ENCODE data around the gene TRMT112.
"Not testable (repeated sequence)": the region's sequence is repeated elsewhere in the genome, so short reads cannot be mapped to it uniquely, and the experiment has no call there.

TRMT112 gene

DNA sequence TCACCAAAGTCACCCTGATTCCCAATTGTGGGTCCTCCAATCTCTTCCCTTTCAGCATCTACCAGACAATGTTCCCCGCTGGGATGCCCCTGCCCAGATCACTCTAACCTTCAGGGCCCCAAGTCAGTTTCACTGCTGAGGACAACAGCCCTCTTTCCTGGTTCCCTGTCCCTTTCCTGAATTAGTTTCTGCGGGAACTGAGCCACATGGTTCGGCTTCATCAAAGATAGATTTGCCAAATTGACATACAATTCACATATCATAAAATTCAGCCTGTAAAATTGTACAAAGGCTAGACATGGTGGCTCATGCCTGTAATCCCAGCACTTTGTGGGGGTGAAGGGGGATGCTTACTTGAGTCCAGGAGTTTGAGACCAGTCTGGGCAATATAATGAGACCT is 10.6 kb upstream of the TRMT112 start:
- DNase-seq: no peak

DNA sequence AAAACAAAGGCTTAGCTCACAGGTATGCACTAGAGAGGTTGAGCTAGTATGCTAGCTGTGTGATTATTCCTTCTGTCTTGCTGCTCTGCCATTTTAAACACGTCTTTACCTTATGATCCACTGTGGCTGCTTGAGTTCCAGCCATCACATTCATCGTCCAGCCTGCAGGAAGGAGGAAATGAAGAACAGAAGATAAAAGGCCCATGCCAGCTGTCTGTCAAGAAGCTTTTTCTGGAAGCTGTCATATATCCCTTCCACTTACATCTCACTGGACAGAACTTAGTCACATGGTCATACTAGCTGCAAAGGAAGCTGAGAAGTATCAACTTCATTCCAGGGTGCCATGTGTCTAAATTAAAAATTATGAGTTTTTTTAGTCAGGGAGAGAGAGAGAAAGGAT is 10.0 kb upstream of the TRMT112 start:
- no peak for DNase-seq

DNA sequence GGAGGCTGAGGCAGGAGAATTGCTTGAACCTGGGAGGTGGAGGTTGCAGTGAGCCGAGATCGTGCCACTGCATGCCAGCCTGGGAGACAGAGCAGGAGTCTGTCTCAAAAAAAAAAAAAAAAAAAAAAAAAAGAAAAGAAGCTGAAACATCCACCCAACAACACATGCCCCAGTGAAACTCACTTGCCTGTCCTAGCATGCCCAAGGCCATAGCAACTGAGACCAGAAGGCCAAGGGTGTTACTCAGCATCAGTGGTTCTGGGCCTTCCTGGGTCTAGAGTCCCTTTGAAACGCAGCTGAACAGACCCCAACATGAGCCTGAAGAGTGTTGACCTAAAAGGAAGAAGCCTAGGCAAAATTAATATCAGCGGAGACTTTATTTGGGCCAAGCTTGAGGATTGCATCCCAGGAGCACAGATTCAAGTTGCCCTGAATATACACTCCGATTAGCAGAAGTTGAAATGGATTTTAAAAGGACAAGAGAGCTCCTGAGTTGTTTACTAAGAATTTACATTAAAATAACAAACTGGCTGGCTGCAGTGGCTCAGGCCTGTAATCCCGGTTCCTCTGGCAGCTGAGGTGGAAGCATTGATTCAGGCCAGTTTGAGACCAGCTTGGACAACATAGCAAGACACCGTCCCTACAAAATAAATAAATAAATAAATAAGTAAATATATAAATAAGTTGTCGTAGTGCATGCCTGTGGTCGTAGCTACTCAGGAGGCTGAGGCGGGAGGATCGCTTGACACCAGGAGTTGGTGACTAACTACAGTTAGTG is 7.5 kb upstream of the TRMT112 start:
- no peak for DNase-seq

DNA sequence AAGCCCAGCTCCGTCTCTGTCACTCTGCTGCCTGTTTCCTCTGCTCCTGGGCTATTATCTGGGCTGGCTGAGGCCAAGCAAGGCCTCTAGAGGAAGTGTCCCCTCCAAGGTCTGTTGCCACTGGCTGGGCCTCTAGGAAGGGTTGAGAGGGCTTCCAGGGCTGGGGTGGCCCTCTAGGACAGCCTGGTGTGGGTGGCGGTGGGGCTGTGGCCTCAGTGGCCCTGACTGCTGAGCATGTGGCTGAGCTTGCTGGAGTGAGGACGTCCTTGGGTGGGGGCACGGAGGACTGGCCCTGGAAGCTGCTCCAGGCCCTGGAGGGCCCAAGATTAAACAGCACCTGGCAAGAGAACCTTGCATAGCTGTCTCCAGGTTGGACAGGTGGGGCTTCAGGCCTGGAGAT is 6.6 kb upstream of the TRMT112 start:
- DNase-seq: not testable (repeated sequence)

DNA sequence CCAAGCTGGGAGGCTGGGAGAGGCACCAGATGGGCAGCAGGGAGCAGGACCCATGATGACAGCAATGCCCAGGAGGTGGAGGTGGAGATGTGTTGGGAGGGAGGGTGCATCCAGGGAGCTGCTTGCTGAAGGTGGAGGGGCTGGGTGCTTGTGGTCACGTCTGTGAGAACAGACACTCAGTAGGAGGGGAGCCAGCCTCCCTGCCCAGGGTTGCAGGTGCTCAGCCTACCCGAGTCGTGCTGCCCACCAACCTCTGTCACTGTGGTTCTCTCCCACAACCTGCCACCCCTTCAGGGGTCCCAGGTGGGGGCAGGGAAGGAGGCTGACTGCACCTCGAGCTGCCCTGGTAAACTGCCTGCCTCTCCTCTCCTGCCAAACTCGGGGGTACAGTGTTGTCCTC is 6.0 kb upstream of the TRMT112 start:
- DNase-seq: no peak

DNA sequence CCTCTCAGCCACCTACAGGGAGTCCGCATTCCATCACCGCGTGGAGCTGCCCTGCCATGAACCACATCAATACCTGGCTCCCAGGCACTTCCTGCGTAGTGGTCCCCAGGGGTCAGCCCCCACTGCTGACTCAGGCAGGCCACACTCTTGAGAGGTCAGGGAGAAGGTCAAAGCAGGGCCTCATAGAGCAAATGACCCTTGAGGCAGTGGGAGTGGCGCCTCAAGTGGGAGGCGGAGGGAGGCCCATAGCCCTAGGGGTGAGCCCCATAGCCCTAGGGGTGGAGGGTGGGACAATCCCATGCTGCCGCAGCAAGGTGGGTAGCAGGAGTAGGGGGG is 5.5 kb upstream of the TRMT112 start:
- DNase-seq: no peak

DNA sequence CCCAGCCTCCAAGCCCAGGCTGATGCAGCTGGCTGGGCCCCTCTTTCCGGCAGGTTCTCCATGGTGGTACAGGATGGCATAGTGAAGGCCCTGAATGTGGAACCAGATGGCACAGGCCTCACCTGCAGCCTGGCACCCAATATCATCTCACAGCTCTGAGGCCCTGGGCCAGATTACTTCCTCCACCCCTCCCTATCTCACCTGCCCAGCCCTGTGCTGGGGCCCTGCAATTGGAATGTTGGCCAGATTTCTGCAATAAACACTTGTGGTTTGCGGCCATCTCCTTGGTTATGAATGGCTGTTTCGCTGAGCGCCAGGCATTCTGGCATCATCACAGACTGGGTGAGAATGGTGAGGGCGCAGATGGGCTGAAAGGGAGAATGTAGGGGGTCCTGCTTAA is 4.2 kb upstream of the TRMT112 start:
- DNase-seq: peak; percentile 58

DNA sequence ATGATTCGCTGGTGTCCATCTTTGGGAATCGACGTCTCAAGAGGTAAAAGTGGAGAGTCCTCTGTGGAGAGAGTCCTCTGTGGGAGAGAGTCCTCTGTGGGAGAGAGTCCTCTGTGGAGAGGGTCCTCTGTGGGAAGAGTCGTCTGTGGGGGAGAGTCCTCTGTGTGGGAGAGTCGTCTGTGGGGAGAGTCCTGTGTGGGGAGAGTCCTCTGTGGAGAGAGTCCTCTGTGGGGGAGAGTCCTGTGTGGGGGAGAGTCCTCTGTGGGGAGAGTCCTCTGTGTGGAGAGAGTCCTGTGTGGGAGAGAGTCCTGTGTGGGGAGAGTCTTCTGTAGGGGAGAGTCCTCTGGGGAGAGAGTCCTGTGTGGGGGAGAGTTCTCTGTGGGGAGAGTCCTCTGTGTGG is 3.7 kb upstream of the TRMT112 start:
- no peak for DNase-seq

DNA sequence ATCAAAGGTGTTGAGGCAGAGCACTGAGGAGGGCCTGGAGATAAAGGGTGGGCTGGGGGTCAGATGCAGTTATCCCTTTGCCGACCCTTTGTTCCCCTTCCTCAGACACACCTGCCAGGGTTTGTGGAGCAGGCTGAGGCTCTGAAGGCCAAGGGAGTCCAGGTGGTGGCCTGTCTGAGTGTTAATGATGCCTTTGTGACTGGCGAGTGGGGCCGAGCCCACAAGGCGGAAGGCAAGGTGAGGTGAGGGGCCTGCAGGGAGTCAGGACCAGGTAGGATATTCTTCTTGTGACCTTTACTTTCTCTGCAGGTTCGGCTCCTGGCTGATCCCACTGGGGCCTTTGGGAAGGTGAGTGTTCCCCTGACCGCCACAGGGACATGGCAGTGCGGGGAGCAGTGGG is 3.2 kb upstream of the TRMT112 start:
- no peak for DNase-seq

DNA sequence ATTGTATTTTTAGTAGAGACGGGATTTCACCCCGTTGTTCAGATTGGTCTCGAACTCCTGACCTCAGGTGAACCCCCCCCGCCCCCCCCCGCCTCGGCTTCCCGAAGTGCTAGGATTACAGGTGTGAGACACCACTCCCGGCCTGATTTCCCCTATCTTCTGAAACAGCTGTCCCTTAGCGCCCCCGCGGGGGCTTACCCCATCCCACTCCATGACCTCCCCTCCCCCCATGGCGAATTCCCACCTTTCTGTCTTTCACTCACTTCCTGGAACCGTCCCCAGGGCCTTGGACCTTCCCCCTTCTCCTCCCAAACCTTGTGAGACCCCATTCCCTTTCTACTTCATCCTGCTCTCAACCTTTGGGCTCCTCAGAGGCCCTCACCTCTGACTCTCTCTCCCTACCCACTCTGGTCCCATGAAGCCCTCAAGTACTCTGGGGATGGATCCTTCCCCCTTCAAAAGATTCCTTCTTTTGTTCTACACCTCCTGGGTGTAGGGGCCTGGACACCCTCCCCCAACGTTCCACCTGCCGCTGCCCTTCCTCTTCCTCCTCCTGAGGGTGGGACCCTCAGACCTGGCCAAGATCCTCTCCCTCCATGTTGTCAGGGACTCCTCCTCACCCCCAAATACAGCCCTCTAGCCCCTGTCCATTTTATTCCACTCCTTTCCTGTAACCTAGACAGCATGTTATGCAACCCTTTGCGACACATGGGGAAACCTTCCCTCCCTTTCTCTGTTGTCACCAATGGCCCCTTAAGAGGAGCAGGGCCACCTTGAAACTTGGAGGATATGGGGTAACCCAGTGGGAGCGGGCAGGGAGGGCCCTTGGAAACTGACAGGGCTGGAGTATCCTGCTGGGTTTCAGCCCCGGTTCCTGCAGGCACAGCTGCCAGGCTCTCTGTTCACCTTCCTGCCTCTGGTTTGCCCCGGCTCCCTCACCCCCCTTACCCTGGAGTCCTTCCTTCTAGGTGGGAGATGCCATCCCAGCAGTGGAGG is 1.7 kb upstream of the TRMT112 start:
- DNase-seq: no peak

DNA sequence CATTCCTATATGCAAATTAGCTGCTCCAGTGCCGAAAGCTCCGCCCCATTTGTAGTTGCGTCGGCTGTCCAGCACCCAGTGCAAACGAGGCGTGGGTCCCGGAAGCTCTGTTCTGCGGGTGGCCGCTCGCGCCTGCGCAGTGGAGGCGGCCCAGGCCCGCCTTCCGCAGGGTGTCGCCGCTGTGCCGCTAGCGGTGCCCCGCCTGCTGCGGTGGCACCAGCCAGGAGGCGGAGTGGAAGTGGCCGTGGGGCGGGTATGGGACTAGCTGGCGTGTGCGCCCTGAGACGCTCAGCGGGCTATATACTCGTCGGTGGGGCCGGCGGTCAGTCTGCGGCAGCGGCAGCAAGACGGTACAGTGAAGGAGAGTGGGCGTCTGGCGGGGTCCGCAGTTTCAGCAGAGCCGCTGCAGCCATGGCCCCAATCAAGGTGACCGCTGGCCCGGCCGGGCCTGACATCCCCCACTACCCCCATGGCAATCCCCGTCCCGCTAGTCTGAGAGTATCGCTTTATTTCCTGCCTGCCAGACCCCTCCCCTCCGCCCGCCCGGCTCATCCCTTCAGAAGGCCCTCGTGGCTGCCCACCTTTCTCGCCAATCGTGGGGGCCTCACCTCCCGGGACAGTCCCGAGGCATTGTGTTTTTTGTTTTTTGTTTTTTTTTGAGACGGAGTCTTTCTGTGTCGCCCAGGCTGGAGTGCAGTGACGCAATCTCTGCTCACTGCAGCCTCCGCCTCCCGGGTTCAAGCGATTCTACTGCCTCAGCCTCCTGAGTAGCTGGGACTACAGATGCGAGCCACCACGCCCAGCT is 804 bp upstream of the TRMT112 start, which contains the start of gene PRDX5:
TSS of gene PRDX5 (plus strand) at position 161 of the 805 bp plus-strand sequence. CDS start at position 256, 95 bp downstream.
- peak; percentile 91 for DNase-seq

DNA sequence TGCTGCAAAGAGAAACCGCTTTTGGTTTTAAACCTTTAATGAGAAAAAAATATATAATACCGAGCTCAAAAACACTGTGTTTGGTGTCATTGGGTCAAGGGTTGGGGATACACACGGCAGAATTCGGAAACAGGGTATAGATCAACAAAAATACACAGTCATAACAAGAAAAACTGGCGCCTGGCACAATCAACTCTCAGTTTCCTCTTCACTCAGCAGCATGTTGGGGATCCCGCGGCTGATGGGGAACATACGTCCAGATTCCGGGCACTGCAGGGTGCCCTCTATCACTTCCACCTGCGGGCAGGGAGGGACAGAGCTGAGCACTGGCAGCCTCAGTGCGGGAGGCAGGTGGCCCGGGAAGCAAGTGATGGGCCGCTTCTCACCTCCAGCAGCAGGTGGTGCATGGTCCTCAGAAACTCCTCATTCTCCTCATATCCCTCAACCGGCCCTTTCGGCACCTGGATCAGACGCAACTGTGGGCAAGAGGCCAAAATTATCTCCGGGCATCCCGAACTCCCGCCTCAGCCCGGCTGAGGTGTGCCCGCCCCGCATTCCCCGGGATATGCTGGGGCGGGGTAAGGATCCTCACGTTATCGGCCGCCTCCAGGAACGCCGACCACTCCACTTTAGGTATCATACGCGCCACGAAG is 561 bp downstream of the TRMT112 start:
- DNase-seq: peak; percentile 43

DNA sequence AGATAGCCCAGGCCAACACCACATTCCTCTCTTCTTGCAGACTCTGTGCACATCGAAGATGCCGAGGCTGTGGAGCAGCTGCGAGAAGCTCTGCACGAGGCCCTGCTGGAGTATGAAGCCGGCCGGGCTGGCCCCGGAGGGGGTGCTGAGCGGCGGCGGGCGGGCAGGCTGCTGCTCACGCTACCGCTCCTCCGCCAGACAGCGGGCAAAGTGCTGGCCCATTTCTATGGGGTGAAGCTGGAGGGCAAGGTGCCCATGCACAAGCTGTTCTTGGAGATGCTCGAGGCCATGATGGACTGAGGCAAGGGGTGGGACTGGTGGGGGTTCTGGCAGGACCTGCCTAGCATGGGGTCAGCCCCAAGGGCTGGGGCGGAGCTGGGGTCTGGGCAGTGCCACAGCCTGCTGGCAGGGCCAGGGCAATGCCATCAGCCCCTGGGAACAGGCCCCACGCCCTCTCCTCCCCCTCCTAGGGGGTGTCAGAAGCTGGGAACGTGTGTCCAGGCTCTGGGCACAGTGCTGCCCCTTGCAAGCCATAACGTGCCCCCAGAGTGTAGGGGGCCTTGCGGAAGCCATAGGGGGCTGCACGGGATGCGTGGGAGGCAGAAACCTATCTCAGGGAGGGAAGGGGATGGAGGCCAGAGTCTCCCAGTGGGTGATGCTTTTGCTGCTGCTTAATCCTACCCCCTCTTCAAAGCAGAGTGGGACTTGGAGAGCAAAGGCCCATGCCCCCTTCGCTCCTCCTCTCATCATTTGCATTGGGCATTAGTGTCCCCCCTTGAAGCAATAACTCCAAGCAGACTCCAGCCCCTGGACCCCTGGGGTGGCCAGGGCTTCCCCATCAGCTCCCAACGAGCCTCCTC is 1.5 kb downstream of the TRMT112 start:
- DNase-seq: not testable (repeated sequence)

DNA sequence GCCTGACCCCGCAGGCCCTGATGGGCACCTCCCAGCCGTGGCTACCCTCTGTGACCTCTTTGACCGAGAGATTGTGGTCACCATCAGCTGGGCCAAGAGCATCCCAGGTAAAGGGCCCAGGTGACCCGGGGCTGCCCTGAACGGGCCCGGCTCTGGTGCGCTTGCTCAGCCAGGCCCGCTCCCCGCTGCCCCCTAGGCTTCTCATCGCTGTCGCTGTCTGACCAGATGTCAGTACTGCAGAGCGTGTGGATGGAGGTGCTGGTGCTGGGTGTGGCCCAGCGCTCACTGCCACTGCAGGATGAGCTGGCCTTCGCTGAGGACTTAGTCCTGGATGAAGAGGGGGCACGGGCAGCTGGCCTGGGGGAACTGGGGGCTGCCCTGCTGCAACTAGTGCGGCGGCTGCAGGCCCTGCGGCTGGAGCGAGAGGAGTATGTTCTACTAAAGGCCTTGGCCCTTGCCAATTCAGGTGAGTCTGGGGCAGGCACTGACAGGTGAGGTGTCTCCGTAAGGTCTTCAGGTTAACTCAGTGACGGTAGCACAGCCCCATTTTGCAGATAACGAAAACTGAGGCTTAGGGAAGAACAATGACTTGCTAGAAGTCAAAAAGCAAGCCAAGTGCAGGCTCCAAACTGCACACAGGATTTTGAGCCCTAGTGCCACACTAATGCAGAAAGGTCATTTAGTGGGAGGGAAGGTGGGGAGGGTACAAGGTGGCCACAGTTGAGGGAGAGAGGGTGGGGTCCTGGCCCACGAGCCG is 2.4 kb downstream of the TRMT112 start:
- no peak for DNase-seq

DNA sequence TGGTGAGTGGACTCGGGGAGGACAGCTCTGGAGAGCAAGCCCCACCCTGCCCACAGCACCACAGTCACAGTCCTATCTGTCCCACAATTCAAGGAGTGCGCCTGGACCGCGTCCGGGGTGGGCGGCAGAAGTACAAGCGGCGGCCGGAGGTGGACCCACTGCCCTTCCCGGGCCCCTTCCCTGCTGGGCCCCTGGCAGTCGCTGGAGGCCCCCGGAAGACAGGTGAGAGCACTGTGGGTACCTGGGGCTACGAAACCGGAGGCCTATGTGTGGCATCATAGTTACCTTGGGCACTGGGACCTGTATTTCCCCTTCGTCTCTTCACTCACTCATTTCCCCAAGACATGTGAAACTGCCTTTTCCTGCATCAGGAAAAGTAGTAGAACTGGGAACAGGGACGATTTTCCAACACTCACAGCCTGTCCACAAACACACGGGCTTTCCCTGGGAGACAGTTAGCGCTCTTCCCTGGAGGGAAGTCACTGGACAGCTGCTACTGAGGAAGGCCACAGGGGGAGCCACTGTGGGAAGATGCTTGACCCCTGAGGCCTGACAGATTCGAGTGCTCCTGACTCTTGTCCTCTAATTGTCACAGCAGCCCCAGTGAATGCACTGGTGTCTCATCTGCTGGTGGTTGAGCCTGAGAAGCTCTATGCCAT is 3.1 kb downstream of the TRMT112 start:
- no peak for DNase-seq

DNA sequence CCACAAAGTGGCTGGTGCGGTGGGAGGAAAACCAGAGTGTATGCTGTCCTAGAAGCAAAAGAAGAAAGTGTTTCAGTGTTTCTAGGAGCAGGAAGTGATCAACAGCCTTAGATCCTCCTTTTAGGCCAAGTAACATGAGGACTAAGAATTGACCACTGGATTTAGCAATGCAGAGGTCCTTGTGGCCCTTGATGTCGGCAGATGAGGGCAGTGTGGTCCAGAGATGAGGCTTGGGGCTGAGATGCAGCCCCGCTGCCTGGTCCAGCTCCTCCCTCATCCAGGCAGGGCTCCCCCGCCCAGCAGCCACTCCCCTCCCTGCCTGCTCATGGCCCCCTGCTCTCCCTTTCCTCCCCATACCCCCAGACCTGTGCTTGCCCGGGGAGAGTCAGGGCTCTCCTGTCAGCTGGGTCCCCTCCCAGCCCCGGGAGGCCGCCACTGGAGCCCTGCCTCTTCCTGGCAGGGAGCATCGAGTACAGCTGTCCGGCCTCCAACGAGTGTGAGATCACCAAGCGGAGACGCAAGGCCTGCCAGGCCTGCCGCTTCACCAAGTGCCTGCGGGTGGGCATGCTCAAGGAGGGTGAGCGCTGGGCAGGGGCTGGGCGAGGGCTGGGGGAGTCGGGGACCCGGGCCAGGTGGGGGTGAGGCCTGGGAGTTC is 3.7 kb downstream of the TRMT112 start:
- DNase-seq: no peak

DNA sequence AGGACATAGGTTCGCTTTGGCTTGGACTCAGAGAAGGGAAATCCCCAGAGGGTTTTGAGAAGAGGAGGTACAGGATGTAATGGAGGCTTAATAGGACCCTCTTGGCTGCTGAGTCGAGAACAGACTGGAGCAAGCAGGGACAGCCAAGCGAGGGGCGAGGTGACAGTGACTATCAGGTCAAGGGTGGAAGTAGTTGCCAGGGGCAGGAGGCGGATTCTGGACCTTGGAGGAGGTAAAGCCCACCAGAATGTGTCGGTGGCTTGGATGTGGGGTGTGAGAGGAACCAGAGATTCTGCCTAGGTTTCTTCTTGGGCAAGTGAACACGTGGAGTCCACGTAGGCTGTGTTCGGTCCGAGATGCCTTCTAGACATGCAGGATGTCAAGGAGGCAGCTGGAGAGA is 4.4 kb downstream of the TRMT112 start:
- no peak for DNase-seq

DNA sequence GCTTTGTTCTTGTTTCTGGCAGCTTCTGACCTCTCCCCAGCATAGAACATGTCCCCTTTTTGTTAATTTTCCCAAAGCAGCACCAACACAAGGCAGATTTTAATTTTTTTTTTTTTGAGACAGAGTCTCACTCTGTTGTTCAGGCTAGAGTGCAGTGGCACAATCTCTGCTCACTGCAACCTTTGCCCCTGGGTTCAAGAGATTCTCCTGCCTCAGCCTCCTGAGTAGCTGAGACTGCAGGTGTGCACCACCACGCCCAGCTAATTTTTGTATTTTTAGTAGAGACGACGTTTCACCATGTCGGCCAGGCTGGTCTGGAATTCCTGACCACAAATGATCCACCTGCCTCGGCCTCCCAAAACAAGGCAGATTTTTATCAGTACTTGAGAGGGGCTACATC is 9.6 kb downstream of the TRMT112 start:
- not testable (repeated sequence) for DNase-seq

DNA sequence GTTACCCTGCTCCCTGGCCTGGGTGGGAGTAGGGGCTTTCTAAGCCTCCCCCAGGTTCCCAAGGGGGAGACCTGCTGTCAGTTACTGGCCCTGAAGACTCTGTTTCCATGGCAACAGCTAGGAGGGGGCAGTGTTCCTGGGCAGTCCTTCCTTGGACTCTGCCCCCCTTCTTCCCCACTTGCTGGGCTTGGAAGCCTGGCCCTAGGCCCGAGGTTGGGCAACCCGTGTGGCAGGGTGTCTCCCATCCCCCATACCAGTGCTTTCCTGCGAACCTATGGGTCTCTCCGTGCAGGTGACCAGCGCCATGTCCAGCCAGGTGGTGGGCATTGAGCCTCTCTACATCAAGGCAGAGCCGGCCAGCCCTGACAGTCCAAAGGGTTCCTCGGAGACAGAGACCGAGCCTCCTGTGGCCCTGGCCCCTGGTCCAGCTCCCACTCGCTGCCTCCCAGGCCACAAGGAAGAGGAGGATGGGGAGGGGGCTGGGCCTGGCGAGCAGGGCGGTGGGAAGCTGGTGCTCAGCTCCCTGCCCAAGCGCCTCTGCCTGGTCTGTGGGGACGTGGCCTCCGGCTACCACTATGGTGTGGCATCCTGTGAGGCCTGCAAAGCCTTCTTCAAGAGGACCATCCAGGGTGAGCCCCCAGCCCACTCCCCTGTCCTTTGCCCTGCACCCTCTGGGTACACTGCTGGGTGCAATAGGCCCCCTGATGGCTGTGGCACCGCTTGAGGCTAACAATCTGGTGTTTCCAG is 10.3 kb downstream of the TRMT112 start:
- no peak for DNase-seq

All from NCI-H2029 treated with DMSO at 0.1 percent for 48 hours (cell line).